Caco-2 (cell line): ENCODE data around the gene PSME4. TPM values are rescaled to one million over a fixed set of nuclear protein-coding genes. Genes with fewer than 3 reads are reported as not detected.

Source experiments
- BruUV-seq: library from RNA; stranded (reverse); fragments of 400-500 nt; replicated peaks from 2 replicates; lab custom pipeline; 2021; lab: Mats Ljungman, UMichigan
- CTCF ChIA-PET: fragments of 300-600 bp; sonication (Branson Sonifier 250); formaldehyde crosslinking; loops from one replicate; lab custom pipeline; 2022; ENCODE audit warnings: antibody characterized with exemption; lab: Charles Lee
- POLR2A ChIA-PET: fragments of 300-600 bp; sonication (Branson Sonifier 250); formaldehyde crosslinking; loops from one replicate; lab custom pipeline; 2022; ENCODE audit warnings: antibody characterized with exemption; lab: Charles Lee
- DNase-seq, 2 experiments: peaks; one replicate each; pipeline versions ENCODE4 v3.0.0 to v3.0.0-alpha.2; 2020 to 2022
- H3K27me3 ChIP-seq: replicated peaks from 2 replicates; pipeline ENCODE4 v1.6.0; 2011; ENCODE audit warnings: low read length; ENCODE audit not compliant: control insufficient read depth, insufficient read depth
- H3K36me3 ChIP-seq: 2 replicates; pipeline ENCODE4 v1.5.1; 2011; ENCODE audit warnings: low read length; ENCODE audit not compliant: control insufficient read depth, insufficient read depth
- H3K4me1 ChIP-seq: fragments of 250-450 bp; sonication (Bioruptor Pico); 2 replicates; pipeline ENCODE4 v1.5.1; 2020; ENCODE audit warnings: mild to moderate bottlenecking
- H3K4me3 ChIP-seq: 2 replicates; pipeline ENCODE4 v1.5.1; 2011; ENCODE audit warnings: low read depth, mild to moderate bottlenecking, control low read depth, low read length
- H3K9me3 ChIP-seq: fragments of 250-450 bp; sonication (Bioruptor Pico); 2 replicates; pipeline ENCODE4 v1.5.1; 2020; ENCODE audit warnings: mild to moderate bottlenecking, moderate library complexity
- H3K27ac Mint-ChIP-seq: one replicate; pipeline ENCODE4 v1.8.0; 2022; ENCODE audit warnings: mixed read lengths; ENCODE audit not compliant: unreplicated experiment
- H3K27me3 Mint-ChIP-seq: one replicate; pipeline ENCODE4 v1.8.0; 2022; ENCODE audit warnings: mixed read lengths; ENCODE audit not compliant: insufficient read depth, unreplicated experiment
- H3K36me3 Mint-ChIP-seq: one replicate; pipeline ENCODE4 v1.8.0; 2022; ENCODE audit warnings: mild to moderate bottlenecking, mixed read lengths; ENCODE audit not compliant: insufficient read depth, unreplicated experiment
- H3K4me1 Mint-ChIP-seq: one replicate; pipeline ENCODE4 v1.8.0; 2022; ENCODE audit warnings: low read depth, mixed read lengths; ENCODE audit not compliant: unreplicated experiment
- H3K4me3 Mint-ChIP-seq: one replicate; pipeline ENCODE4 v1.8.0; 2022; ENCODE audit warnings: mild to moderate bottlenecking, moderate library complexity, mixed read lengths; ENCODE audit not compliant: unreplicated experiment
- H3K9me3 Mint-ChIP-seq: one replicate; pipeline ENCODE4 v1.8.0; 2022; ENCODE audit warnings: mixed read lengths; ENCODE audit not compliant: unreplicated experiment
- CTCF ChIP-seq, 2 experiments: fragments of 200-600 bp in 1 of 2; IDR thresholded peaks; 1 replicate in 1 of 2; 2 replicates in 1 of 2; pipeline versions ENCODE4 v1.5.1 to v1.8.0; 2011 to 2022; ENCODE audit warnings: antibody characterized with exemption in 1 of 2, control low read depth in 1 of 2, inconsistent platforms in 1 of 2, low read depth in 1 of 2, low read length in 1 of 2, mild to moderate bottlenecking in 1 of 2, moderate library complexity in 1 of 2; ENCODE audit not compliant: insufficient read depth in 1 of 2, severe bottlenecking in 1 of 2, unreplicated experiment in 1 of 2
- intact Hi-C: fragments of 100-400 bp; cut with micrococcal nuclease; formaldehyde crosslinking; loops from one replicate; pipeline ENCODE4 v1.10.0; 2022; ENCODE audit not compliant: unreplicated experiment
- total RNA-seq: library from RNA; stranded (reverse); gene quantifications from 2 replicates; pipeline ENCODE4 v1.2.3, GENCODE V29; 2022

The PSME4 gene
- total RNA-seq, 1 experiment from 2014 or later: 79.0 TPM

- Histone ChIP-seq H3K36me3 (peaks cover 1% of the 10 kb centered on the region; the same call in 1 of the 2 replicates), H3K9me3 (no peaks in the 10 kb centered on the region), H3K4me3 (no peak overlapping the region), H3K27me3 (no peaks in the 10 kb centered on the region), H3K4me1 (no peaks in the 10 kb centered on the region; the same call in 1 of the 2 replicates)
- Mint-ChIP-seq H3K27me3 (no peaks in the 10 kb centered on the region), H3K36me3 (peaks cover 36% of the 10 kb centered on the region), H3K9me3 (no peaks in the 10 kb centered on the region), H3K4me3 (no peak overlapping the region), H3K27ac (no peak overlapping the region), H3K4me1 (no peaks in the 10 kb centered on the region)
- POLR2A ChIA-PET: no interaction called here
- DNase-seq: no peak
- no TSS peak for BruUV-seq
- CTCF ChIA-PET: no interaction called here
- intact Hi-C loops: no loop called here
- no peak for TF ChIP-seq CTCF (IDR thresholded peaks at IDR 0.05; ENCODE audit: insufficient read depth in 1 of 2, low read depth in 1 of 2, low read length in 1 of 2, severe bottlenecking in 1 of 2, unreplicated experiment in 1 of 2)
Measured at GRCh38 chr2:53945538-53945937, 25.3 kb downstream of the PSME4 start.

DNA sequence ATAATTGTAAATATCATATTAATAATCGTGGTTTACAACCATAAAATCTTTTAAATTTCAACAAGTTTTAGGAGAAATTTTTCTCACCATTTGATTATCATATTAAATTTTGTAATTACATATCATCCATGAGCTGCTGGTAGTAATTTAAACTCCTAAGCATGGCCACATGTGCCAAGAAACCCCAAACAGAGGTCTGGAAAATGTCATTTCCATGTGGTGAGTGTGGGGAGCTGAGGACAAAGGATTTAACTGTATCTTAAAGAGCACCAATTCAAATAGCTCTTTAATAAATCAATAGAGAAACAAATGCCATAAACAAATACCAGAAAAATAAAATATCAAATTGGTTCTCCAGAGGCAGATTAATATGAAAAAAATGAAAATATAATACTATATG is 26.3 kb downstream of the PSME4 start:
- Mint-ChIP-seq H3K4me1 (no peaks in the 10 kb centered on the region), H3K9me3 (no peaks in the 10 kb centered on the region), H3K27me3 (no peaks in the 10 kb centered on the region), H3K4me3 (no peak overlapping the region), H3K27ac (no peak overlapping the region), H3K36me3 (peaks cover 36% of the 10 kb centered on the region)
- Histone ChIP-seq H3K36me3 (peaks cover 1% of the 10 kb centered on the region; the same call in 1 of the 2 replicates), H3K27me3 (no peaks in the 10 kb centered on the region), H3K9me3 (no peaks in the 10 kb centered on the region), H3K4me1 (no peaks in the 10 kb centered on the region; the same call in 1 of the 2 replicates), H3K4me3 (no peak overlapping the region)
- DNase-seq: no peak
- no peak for TF ChIP-seq CTCF (IDR thresholded peaks at IDR 0.05; ENCODE audit: insufficient read depth in 1 of 2, low read depth in 1 of 2, low read length in 1 of 2, severe bottlenecking in 1 of 2, unreplicated experiment in 1 of 2)
- no TSS peak for BruUV-seq
- ChIA-PET CTCF (no interaction called here), POLR2A (no interaction called here)
- intact Hi-C loops: no loop called here

GRCh38 chr2:53942280-53942679 is 28.5 kb downstream of the PSME4 start:
- intact Hi-C loops: no loop called here
- no TSS peak for BruUV-seq

More at GRCh38 chr2:53942280-53942679, 28.5 kb downstream of the PSME4 start:
- no peaks in the 10 kb centered on the region for H3K27me3 Mint-ChIP-seq
- H3K27ac Mint-ChIP-seq: no peak overlapping the region
- no peaks in the 10 kb centered on the region for H3K9me3 Mint-ChIP-seq
- Histone ChIP-seq H3K9me3 (no peaks in the 10 kb centered on the region), H3K4me1 (no peaks in the 10 kb centered on the region; the same call in 1 of the 2 replicates), H3K4me3 (no peak overlapping the region), H3K27me3 (no peaks in the 10 kb centered on the region), H3K36me3 (peaks cover 1% of the 10 kb centered on the region; the same call in 1 of the 2 replicates)
- POLR2A ChIA-PET: no interaction called here
- TF ChIP-seq CTCF (IDR thresholded peaks at IDR 0.05; ENCODE audit: insufficient read depth in 1 of 2, low read depth in 1 of 2, low read length in 1 of 2, severe bottlenecking in 1 of 2, unreplicated experiment in 1 of 2): no peak
- DNase-seq: no peak
- H3K4me1 Mint-ChIP-seq: no peaks in the 10 kb centered on the region
- CTCF ChIA-PET: no interaction called here
- H3K4me3 Mint-ChIP-seq: no peak overlapping the region
- H3K36me3 Mint-ChIP-seq: peaks cover 41% of the 10 kb centered on the region
